GM06990 (cell line): ENCODE measurements around the gene LGI1.

Experiments
- DNase-seq: peaks from one replicate; pipeline ENCODE4 v3.0.0-alpha.2; 2011; ENCODE audit not compliant: insufficient read length; ENCODE audit errors: extremely low read depth
- H3K27me3 ChIP-seq: replicated peaks from 2 replicates; pipeline ENCODE4 v1.6.0; 2011; ENCODE audit warnings: low read length; ENCODE audit not compliant: control insufficient read depth, insufficient read depth
- H3K36me3 ChIP-seq: 2 replicates; pipeline ENCODE4 v1.5.1; 2011; ENCODE audit warnings: low read length; ENCODE audit not compliant: control insufficient read depth, insufficient read depth
- H3K4me3 ChIP-seq: replicated peaks from 2 replicates; pipeline ENCODE4 v1.5.1; 2011; ENCODE audit warnings: low read depth, mild to moderate bottlenecking, control low read depth, low read length
- TF ChIP-seq, protein P1 (sequence below): IDR thresholded peaks from 2 replicates; pipeline ENCODE4 v1.5.1; 2011; ENCODE audit warnings: low read length, control low read depth, mild to moderate bottlenecking, inconsistent platforms; ENCODE audit not compliant: insufficient read depth, poor library complexity, severe bottlenecking

Gene LGI1

DNA sequence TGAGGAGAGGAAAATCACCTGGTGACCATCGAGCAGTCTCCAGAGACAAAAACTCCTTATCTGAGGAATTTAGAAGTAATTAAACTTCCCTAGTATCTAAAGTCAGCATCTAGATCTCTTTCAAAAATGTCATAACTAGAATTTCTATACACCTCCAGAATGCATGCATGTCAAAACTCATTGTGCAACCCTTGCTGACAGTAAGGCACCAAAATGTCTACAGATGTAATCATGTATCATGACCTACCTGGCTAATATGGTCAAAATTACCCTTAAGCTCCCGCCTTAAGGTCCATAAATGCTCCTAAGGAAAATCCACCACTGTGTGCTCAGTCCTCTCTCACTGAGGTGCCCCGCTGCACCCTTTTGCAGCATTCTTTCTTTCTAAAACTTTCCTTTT, 16.4 kb upstream of the LGI1 start:
- TF ChIP-seq, protein P1, sequence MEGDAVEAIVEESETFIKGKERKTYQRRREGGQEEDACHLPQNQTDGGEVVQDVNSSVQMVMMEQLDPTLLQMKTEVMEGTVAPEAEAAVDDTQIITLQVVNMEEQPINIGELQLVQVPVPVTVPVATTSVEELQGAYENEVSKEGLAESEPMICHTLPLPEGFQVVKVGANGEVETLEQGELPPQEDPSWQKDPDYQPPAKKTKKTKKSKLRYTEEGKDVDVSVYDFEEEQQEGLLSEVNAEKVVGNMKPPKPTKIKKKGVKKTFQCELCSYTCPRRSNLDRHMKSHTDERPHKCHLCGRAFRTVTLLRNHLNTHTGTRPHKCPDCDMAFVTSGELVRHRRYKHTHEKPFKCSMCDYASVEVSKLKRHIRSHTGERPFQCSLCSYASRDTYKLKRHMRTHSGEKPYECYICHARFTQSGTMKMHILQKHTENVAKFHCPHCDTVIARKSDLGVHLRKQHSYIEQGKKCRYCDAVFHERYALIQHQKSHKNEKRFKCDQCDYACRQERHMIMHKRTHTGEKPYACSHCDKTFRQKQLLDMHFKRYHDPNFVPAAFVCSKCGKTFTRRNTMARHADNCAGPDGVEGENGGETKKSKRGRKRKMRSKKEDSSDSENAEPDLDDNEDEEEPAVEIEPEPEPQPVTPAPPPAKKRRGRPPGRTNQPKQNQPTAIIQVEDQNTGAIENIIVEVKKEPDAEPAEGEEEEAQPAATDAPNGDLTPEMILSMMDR: no peak
- Histone ChIP-seq H3K36me3 (no peaks in the 10 kb centered on the region), H3K27me3 (no peaks in the 10 kb centered on the region), H3K4me3 (no peak overlapping the region)
- no peak for DNase-seq

DNA sequence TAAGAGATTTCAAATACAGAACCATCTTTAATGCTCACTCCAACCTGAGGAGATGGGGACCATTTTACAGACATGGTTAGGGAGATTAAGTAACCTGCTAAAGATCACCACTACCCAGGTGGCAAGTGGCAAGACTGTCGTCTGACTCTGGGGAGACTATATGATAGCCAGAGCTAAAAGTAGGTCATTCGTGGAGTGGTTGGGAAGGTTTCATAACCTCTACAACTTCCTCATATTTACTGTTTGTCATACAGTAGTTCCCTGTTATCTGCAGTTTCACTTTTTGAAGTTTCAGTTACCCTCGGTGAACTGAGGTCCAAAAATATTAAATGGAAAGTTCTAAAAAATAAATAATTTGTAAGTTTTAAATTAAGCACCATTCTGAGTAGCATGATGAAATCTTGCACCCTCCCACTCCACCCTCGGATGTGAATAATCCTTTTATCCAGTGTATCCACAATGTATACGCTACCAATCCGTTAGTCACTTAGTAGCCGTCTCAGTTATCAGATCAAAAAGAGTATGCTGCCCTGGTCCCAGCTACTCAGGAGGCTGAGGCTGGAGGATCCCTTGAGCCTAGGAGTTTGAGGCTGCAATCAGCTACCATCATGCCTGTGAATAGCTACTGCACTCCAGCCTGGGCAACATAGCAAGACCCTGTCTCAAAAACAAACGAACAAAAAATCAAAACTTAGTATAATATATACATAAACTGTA, 14.9 kb upstream of the LGI1 start:
- TF ChIP-seq, protein P1: no peak

DNA sequence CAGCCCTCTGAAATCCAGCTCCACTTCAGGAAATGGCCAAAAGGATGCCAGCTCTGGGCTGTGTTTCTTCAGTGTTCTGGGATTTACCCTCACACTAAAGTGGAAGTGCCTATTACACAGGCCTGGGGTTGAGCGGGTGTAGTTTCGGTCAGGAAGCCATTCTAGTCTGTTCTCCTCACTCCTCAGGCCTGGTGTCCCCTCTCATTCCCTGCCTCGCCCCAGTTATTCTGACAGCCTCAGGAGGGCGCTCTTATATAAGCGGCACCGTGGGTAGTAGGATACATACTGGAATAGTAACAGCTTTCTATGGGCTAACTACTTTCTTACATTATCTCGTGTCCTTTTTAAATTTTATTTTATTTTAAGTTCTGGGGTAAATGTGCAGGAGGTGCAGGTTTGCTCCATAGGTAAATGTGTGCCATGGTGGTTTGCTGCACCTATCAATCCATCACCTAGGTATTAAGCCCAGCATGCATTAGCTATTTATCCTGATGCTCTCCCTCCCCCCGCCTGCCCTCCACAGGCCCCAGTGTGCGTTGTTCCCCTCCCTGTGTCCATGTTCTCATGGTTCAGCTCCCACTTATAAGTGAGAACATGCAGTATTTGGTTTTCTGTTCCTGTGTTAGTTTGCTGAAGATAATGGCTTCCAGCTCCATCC, 12.2 kb upstream of the LGI1 start:
- no peak for DNase-seq
- no peak overlapping the region for H3K4me3 ChIP-seq
- TF ChIP-seq, protein P1: peak; percentile 54
- H3K36me3 ChIP-seq: no peaks in the 10 kb centered on the region
- no peaks in the 10 kb centered on the region for H3K27me3 ChIP-seq

More for the DNA sequence above, 14.9 kb upstream of the LGI1 start:
- no peak overlapping the region for H3K4me3 ChIP-seq
- no peaks in the 10 kb centered on the region for H3K36me3 ChIP-seq
- DNase-seq: peak; percentile 27
- no peaks in the 10 kb centered on the region for H3K27me3 ChIP-seq

DNA sequence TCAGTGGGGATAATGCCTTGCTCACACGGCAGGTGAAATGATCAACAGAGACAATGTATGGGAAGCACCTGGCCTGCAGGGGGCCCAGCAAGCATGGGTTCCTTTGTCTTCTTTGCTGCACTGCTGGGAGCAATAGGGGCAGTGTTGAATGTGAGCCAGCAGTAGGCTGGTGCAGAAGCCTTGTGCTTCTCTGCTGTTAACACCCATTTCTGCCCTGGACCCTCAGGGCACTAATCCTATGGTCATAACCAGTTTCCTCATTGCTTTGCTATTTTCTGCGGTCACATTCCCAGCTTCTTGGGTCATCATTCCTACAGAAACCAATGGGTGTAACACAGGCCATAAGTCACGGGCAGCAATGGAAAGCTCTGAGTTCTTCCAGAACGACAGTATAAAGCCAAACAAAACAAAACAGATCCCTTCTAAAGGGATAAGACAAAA, 10.9 kb upstream of the LGI1 start:
- TF ChIP-seq, protein P1: peak; percentile 52
- Histone ChIP-seq H3K27me3 (no peaks in the 10 kb centered on the region), H3K4me3 (no peak overlapping the region), H3K36me3 (no peaks in the 10 kb centered on the region)
- DNase-seq: no peak

DNA sequence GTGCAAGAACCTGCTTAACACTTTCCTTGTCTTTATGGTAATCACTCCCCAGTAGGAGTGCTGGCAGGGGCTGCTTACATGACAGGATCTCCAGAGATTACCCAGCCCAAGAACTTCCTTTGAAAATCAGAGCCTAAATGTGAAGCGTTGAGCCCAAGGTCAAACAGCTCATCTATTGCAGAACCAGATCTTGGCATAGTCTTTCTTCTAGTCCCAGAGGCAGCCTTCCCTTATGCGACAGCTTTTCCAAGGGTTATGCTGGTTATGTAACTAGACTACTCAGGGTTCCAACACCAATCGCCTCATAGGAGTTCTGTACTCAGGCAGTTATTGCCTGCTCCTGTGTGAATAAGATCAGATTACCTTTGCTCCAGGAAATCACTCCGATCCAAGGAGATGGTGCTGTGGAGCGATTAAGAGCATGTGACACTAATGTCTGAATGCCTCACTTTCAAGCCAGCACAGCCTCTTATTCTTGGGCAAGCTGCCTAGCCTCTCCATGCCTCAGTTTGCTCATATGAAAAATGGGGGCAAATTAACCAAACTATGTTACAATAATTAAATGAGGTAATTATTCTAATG, 8.4 kb upstream of the LGI1 start:
- Histone ChIP-seq H3K27me3 (no peaks in the 10 kb centered on the region; the same call in 1 of the 2 replicates), H3K4me3 (no peak overlapping the region), H3K36me3 (no peaks in the 10 kb centered on the region)
- TF ChIP-seq, protein P1: no peak
- DNase-seq: no peak
